ENCODE data around the gene EIF4G3. TPM values are rescaled to one million over a fixed set of nuclear protein-coding genes. Genes with fewer than 3 reads are reported as not detected.
A peak's percentile ranks its signal among the peaks of the same experiment; 100 is the strongest.
"Not testable (repeated sequence)": the region's sequence is repeated elsewhere in the genome, so short reads cannot be mapped to it uniquely, and the experiment has no call there.

The EIF4G3 gene
- total and polyA plus RNA-seq, 7 donors: 11.3 to 58.1 (median 39.5) TPM

DNA sequence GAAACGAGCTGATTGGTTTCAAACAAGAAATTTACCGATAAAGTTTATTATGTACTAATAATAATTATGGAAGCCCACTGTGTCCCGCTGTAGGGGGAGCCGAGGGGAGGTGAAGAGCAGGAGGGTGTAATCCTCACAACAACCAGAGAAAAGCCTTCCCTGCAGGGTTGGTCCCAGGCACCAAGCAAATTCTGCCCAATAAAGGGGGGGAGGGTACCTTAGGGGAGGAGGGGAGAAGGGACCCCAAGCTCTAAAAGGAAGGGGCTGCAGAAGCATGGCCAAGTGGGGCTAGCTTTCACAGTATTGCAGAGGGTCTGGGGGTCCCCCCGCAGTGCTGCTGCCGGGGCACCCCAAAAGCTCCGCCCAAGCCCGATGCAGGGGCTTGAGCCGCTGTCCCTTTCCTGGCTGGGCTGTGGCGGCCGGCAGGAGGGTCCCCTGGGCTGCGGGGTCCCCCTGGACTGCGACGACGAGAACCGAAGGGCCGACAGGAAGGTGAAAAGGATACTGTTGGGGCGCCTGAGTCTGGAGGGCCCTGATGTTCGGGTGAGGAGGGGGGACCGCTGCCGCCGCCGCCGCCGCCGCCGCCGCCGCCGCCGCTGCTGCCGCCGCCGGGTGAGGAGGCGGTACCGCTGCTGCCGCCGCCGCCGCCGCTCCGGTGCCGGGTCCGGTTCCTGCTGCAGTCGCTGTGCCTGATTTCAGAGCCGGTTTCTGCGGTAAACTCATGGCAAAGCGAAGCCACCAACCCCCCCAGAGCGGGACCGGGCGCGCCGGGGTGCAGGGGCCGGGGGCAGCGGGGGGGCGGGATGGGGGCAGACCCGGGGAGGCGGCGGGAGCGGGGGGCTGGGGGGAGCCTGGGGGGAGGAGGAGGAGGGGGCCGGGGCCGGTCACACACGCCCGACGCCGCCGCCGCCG is 771 bp downstream of the EIF4G3 start:
- DNase-seq (peak; percentile 43 to 70), ATAC-seq (peak in 1 of 4 donors; percentile 12)
- TF ChIP-seq, protein P1, sequence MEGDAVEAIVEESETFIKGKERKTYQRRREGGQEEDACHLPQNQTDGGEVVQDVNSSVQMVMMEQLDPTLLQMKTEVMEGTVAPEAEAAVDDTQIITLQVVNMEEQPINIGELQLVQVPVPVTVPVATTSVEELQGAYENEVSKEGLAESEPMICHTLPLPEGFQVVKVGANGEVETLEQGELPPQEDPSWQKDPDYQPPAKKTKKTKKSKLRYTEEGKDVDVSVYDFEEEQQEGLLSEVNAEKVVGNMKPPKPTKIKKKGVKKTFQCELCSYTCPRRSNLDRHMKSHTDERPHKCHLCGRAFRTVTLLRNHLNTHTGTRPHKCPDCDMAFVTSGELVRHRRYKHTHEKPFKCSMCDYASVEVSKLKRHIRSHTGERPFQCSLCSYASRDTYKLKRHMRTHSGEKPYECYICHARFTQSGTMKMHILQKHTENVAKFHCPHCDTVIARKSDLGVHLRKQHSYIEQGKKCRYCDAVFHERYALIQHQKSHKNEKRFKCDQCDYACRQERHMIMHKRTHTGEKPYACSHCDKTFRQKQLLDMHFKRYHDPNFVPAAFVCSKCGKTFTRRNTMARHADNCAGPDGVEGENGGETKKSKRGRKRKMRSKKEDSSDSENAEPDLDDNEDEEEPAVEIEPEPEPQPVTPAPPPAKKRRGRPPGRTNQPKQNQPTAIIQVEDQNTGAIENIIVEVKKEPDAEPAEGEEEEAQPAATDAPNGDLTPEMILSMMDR (IDR thresholded peaks at IDR 0.05): no peak
- Histone ChIP-seq H3K4me1 (peaks cover 23% of the 10 kb centered on the region), H3K9me3 (no peaks in the 10 kb centered on the region), H3K27me3 (ENCODE audit: insufficient read depth in 3 of 3, low read length in 2 of 3) (no peaks in the 10 kb centered on the region), H3K36me3 (ENCODE audit: insufficient read depth in 1 of 2, low read depth in 1 of 2) (no peaks in the 10 kb centered on the region), H3K4me3 (peak overlapping the region; percentile 98), H3K27ac (peak overlapping the region; percentile 85)
- intact Hi-C loops (cut with DNase I): loop anchor here (5.0 kb wide), 2 partner anchors 184 to 279 kb away; no protein-coding TSS in a partner anchor
- WGBS, 3 donors: 0 to 1% (median 0%) methylated on average over 11 to 63 of the region's 69 CpGs

GRCh38 chr1:21175324-21175669 is 1.4 kb downstream of the EIF4G3 start:
- H3K27ac ChIP-seq: peak overlapping the region; percentile 85
- H3K27me3 ChIP-seq (ENCODE audit: insufficient read depth in 3 of 3, low read length in 2 of 3): no peaks in the 10 kb centered on the region
- ATAC-seq (no peak), DNase-seq (no peak)
- H3K36me3 ChIP-seq (ENCODE audit: insufficient read depth in 1 of 2, low read depth in 1 of 2): peaks cover 0 to 4% of the 10 kb centered on the region in 2 donors
- H3K9me3 ChIP-seq: no peaks in the 10 kb centered on the region
- TF ChIP-seq, protein P1 (IDR thresholded peaks at IDR 0.05): no peak
- intact Hi-C loops (cut with DNase I): loop anchor here (5.0 kb wide), 2 partner anchors 183 to 278 kb away; no protein-coding TSS in a partner anchor
- peak overlapping the region; percentile 98 for H3K4me3 ChIP-seq
- WGBS, 3 donors: 0 to 1% (median 1%) methylated on average over 6 of the region's 6 CpGs
- H3K4me1 ChIP-seq: peaks cover 29% of the 10 kb centered on the region

DNA sequence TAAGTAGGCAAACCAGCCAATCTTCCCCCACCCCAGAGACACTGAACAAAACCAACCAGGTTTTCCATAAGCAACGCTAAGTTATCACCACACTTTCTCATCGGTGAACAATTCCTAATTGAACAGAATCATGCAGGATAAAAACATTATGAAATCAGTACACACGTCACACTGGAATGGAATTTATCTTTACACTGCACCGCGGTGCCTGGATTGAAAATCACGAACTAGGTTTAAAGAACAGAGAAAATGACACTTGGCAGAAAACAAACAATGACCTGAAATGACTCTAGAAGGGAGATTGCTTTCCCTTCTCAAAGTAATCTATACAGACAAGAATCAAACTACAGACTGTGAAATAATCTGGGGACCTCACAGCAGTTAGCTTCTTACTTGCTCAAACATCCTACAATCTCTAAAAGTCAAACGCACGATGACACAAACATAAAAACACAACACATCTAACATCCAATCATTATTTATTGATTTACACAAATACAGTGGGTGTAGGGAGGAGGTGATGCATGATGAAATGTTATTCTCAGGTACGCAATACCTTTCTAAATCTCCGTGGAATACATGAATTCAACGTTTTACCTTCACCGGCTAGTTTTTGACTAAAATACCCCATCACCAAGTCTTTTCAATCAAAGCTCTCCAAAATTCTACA is 1.9 kb downstream of the EIF4G3 start:
- 7 to 11% (median 9%) methylated on average over 12 of the region's 12 CpGs for WGBS, 3 donors
- ATAC-seq: no peak
- TF ChIP-seq, protein P1 (IDR thresholded peaks at IDR 0.05): no peak
- intact Hi-C loops (cut with DNase I): loop anchor here (5.0 kb wide), 2 partner anchors 182 to 277 kb away; no protein-coding TSS in a partner anchor
- Histone ChIP-seq H3K27ac (peak overlapping the region; percentile 85), H3K36me3 (ENCODE audit: insufficient read depth in 1 of 2, low read depth in 1 of 2) (peaks cover 0 to 7% of the 10 kb centered on the region in 2 donors), H3K4me3 (peak overlapping the region; percentile 98), H3K4me1 (peaks cover 30% of the 10 kb centered on the region), H3K27me3 (ENCODE audit: insufficient read depth in 3 of 3, low read length in 2 of 3) (no peaks in the 10 kb centered on the region), H3K9me3 (no peaks in the 10 kb centered on the region)
- no peak for DNase-seq

DNA sequence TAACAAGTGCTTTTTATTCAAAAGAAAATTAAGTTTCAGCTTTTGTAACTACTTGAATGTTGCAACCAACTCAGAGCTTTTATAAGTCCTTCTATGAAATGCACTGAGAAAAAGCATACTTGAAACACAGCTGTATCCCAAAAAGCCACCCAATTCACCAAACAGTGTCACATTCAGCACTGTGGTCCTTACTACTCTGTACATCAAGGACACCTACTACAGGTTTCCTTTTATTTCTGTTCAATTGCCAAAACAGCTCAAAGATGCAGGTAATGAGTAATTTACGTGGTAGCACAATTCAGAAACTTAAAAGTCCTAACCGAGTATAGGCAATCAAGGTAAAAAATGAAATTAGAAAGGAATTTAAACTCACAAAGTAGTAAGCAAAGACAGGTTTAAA is 2.5 kb downstream of the EIF4G3 start:
- TF ChIP-seq, protein P1 (IDR thresholded peaks at IDR 0.05): no peak
- intact Hi-C loops (cut with DNase I): no loop called here
- DNase-seq: no peak
- 41 to 65% (median 50%) methylated on average over 2 of the region's 2 CpGs for WGBS, 3 donors
- no peaks in the 10 kb centered on the region for H3K27me3 ChIP-seq (ENCODE audit: insufficient read depth in 3 of 3, low read length in 2 of 3)
- H3K4me3 ChIP-seq: peak overlapping the region; percentile 98
- no peaks in the 10 kb centered on the region for H3K9me3 ChIP-seq
- peaks cover 30% of the 10 kb centered on the region for H3K4me1 ChIP-seq
- peak overlapping the region; percentile 85 for H3K27ac ChIP-seq
- peaks cover 0 to 13% of the 10 kb centered on the region in 2 donors for H3K36me3 ChIP-seq (ENCODE audit: insufficient read depth in 1 of 2, low read depth in 1 of 2)
- ATAC-seq: no peak

DNA sequence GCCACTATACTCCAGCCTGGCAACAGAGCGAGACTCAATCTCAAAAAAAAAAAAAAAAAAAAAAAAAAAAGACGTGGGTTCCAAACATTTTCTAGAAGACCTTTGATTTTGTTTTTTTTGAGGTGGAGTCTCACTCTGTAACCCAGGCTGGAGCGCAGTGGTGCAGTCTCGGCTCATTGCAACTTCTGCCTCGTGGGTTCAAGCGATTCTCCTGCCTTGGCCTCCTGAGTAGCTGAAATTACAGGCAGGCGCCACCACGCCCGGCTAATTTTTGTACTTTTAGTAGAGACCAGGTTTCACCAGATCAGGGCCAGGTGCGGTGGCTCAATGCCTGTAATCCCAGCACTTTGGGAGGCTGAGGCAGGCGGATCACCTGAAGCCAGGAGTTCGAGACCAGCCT is 3.6 kb downstream of the EIF4G3 start:
- peaks cover 30% of the 10 kb centered on the region for H3K4me1 ChIP-seq
- H3K9me3 ChIP-seq; intact Hi-C loops (cut with DNase I); H3K4me3 ChIP-seq; DNase-seq; ATAC-seq; H3K27ac ChIP-seq; H3K27me3 ChIP-seq (ENCODE audit: insufficient read depth in 3 of 3, low read length in 2 of 3): not testable (repeated sequence)
- H3K36me3 ChIP-seq (ENCODE audit: insufficient read depth in 1 of 2, low read depth in 1 of 2): peaks cover 0 to 20% of the 10 kb centered on the region in 2 donors
- 87 to 91% (median 88%) methylated on average over 12 of the region's 12 CpGs for WGBS, 3 donors

DNA sequence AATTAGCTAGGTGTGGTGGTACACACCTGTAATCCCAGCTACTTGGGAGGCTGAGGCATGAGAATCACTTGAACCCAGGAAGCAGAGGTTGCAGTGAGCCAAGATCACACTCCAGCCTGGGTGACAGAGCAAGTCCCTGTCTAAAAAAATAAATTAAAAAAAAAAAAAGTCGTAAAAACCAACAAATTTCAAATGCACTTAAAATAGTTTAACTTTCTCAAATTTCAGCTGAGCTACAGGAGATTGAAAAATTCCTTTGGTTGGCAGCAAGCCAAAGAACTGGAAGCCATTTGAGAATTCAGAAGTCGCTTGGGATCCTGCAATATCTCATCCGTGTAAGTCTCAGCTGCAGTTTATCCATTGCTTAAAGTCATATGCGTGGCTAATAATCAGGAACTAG is 5.9 kb downstream of the EIF4G3 start:
- WGBS, 3 donors: 15 to 26% (median 18%) methylated on average over 4 of the region's 4 CpGs
- Histone ChIP-seq H3K4me1 (peaks cover 30% of the 10 kb centered on the region), H3K36me3 (ENCODE audit: insufficient read depth in 1 of 2, low read depth in 1 of 2) (peaks cover 0 to 34% of the 10 kb centered on the region in 2 donors), H3K27ac (peak overlapping the region; percentile 69)
- intact Hi-C loops (cut with DNase I); H3K4me3 ChIP-seq; H3K27me3 ChIP-seq (ENCODE audit: insufficient read depth in 3 of 3, low read length in 2 of 3); H3K9me3 ChIP-seq; DNase-seq: not testable (repeated sequence)
- ATAC-seq: peak in 1 of 4 donors; percentile 5
